Naive thymus-derived CD8-positive, alpha-beta T cell (primary cell): Measurements from ENCODE around the gene MYPN. TPM values are rescaled to one million over a fixed set of nuclear protein-coding genes. Genes with fewer than 3 reads are reported as not detected.
"Not testable (repeated sequence)": the region's sequence is repeated elsewhere in the genome, so short reads cannot be mapped to it uniquely, and the experiment has no call there.

Experiments
- ATAC-seq, 2 donors: fragments of 150-1000 bp; cut with Tn5 transposase in 1 of 2; sonication (Bioruptor Pico), chemical (Tn5 transposase) in 1 of 2; 1 replicate in 1 of 2; 2 replicates in 1 of 2; pipeline ENCODE4 v1.10.0; 2021; ENCODE audit warnings: mild to moderate bottlenecking in 2 of 2, moderate library complexity in 2 of 2
- POLR2A ChIA-PET: fragments of 350-600 bp; sonication (Branson Sonifier 250); formaldehyde crosslinking; loops from one replicate; lab custom pipeline; 2021; ENCODE audit warnings: antibody characterized with exemption; lab: Charles Lee
- DNase-seq, 10 donors: peaks; one replicate each; pipeline versions ENCODE4 v3.0.0 to v3.0.0-alpha.2; 2020 to 2022
- H3K27ac Mint-ChIP-seq, 10 donors: one replicate each; pipeline ENCODE4 v1.8.0; 2020 to 2022; ENCODE audit warnings: mild to moderate bottlenecking in 10 of 10, mixed read lengths in 10 of 10, moderate library complexity in 4 of 10, inconsistent platforms in 1 of 10
- H3K27me3 Mint-ChIP-seq, 5 donors: one replicate each; pipeline ENCODE4 v1.8.0; 2021 to 2022; ENCODE audit warnings: mixed read lengths in 5 of 5
- H3K36me3 Mint-ChIP-seq, 3 donors: one replicate each; pipeline ENCODE4 v1.8.0; 2020 to 2022; ENCODE audit warnings: mixed read lengths in 3 of 3, mild to moderate bottlenecking in 2 of 3, inconsistent platforms in 1 of 3
- H3K4me1 Mint-ChIP-seq, 4 donors: one replicate each; pipeline ENCODE4 v1.8.0; 2021 to 2022; ENCODE audit warnings: mixed read lengths in 4 of 4
- H3K4me3 Mint-ChIP-seq, 10 donors: one replicate each; pipeline ENCODE4 v1.8.0; 2020 to 2022; ENCODE audit warnings: mild to moderate bottlenecking in 10 of 10, mixed read lengths in 10 of 10, moderate library complexity in 6 of 10, inconsistent platforms in 1 of 10
- H3K9me3 Mint-ChIP-seq, 9 donors: one replicate each; pipeline ENCODE4 v1.8.0; 2020 to 2022; ENCODE audit warnings: mixed read lengths in 9 of 9, mild to moderate bottlenecking in 3 of 9, inconsistent platforms in 1 of 9, moderate library complexity in 1 of 9
- polyA plus RNA-seq, 3 donors: library from polyadenylated mRNA; unstranded; fragments of 300-500 nt; fragmentation: Illumina TruSeq; gene quantifications; one replicate each; pipeline ENCODE4 v1.2.3, GENCODE V29; 2021
- total RNA-seq, 8 experiments: library from RNA in 2 of 8; stranded (reverse) in 2 of 8; gene quantifications; one replicate each; pipeline ENCODE4 v1.2.3 and lab custom pipeline; 2021 to 2026

Gene MYPN
- total and polyA plus RNA-seq, 5 experiments from 2014 or later, result not detected

- no peaks in the 10 kb centered on the region for H3K36me3 Mint-ChIP-seq
- DNase-seq, result no peak
- H3K27ac Mint-ChIP-seq, result no peak overlapping the region
- H3K4me1 Mint-ChIP-seq, result peaks cover 0 to 2% (median under 1%) of the 10 kb centered on the region in 4 donors
- ATAC-seq, result no peak
- no peaks in the 10 kb centered on the region for H3K9me3 Mint-ChIP-seq
- peaks cover 0 to 8% (median 0%) of the 10 kb centered on the region in 5 donors for H3K27me3 Mint-ChIP-seq
- POLR2A ChIA-PET, result no interaction called here
- H3K4me3 Mint-ChIP-seq, result no peak overlapping the region
Measured at GRCh38 chr10:68146133-68146532, 36.8 kb downstream of the MYPN start.

GRCh38 chr10:68151453-68151852 lies 42.2 kb downstream of the MYPN start:
- POLR2A ChIA-PET, result interaction anchor here (0.6 kb wide), 1 partner anchor 101 kb away, joined by 3 read pairs; no protein-coding TSS in a partner anchor
- Mint-ChIP-seq H3K27ac (no peak overlapping the region), H3K4me3 (no peak overlapping the region), H3K27me3 (peaks cover 0 to 7% (median 0%) of the 10 kb centered on the region in 5 donors), H3K36me3 (no peaks in the 10 kb centered on the region), H3K4me1 (peaks cover 0 to 9% (median 0%) of the 10 kb centered on the region in 4 donors), H3K9me3 (no peaks in the 10 kb centered on the region)
- no peak for DNase-seq
- no peak for ATAC-seq

DNA sequence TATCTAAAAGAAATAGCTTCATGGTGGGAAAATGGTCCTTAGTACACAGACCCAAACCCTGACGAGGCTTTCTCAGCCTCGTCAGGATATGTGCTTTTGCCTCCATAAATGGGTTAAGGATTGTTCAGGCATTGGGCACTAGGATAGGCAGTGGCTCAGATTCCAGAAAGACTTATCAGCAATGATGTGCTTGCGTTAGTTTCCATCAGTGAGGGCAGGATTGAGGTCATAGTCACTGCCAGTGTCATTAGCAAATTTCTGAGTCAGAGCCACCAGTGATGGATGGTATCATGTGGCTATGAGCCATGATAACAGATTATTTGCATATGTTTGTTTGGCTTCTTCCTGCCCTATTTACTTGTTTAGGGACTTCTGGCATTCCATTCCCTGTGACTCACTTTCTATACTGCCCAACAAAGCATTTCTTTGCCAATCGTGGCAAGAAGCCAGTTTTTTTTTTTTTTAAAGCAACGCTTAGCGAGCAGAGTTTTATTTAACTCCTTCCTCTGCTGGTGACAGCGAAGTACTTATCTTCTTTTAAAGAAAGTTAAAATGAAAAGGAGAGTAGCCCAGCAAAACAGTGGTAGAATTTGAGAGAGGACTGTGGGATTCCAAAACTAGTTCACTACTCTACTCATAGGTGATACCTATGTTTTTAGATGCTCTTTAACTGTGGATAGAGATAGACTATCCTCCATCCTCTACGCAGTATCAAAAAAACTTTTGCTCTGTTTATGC lies 44.4 kb downstream of the MYPN start:
- ATAC-seq, result no peak
- H3K36me3 Mint-ChIP-seq, result no peaks in the 10 kb centered on the region
- POLR2A ChIA-PET, result no interaction called here

DNA sequence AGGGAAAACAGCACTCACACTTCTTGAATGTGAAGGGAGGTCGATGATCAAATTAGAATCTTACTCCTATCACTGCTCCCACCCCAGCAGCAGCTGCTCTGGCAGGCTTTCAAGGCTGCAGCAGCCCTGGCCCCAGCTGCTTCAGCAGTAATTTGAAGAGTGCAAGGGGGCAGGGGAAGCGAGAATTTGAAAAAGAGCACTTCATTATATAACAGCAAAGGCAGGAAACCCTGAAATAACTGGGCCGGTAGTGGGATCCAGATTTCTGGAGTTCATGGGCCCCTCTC lies 44.9 kb downstream of the MYPN start:
- ATAC-seq (no peak), DNase-seq (no peak)
- H3K4me1 Mint-ChIP-seq, result peaks cover 0 to 9% (median 0%) of the 10 kb centered on the region in 4 donors
- H3K27me3 Mint-ChIP-seq, result peaks cover 0 to 4% (median 0%) of the 10 kb centered on the region in 5 donors
- peak overlapping the region in 1 of 10 donors; percentile 53 for H3K27ac Mint-ChIP-seq
- H3K36me3 Mint-ChIP-seq, result no peaks in the 10 kb centered on the region
- H3K9me3 Mint-ChIP-seq, result no peaks in the 10 kb centered on the region
- no peak overlapping the region for H3K4me3 Mint-ChIP-seq
- POLR2A ChIA-PET, result no interaction called here

More for the DNA sequence above, 44.4 kb downstream of the MYPN start:
- no peaks in the 10 kb centered on the region for H3K9me3 Mint-ChIP-seq
- H3K4me1 Mint-ChIP-seq, result peaks cover 0 to 9% (median 0%) of the 10 kb centered on the region in 4 donors
- no peak for DNase-seq
- H3K27me3 Mint-ChIP-seq, result peaks cover 0 to 4% (median 0%) of the 10 kb centered on the region in 5 donors
- peak overlapping the region in 1 of 10 donors; percentile 53 for H3K27ac Mint-ChIP-seq
- no peak overlapping the region for H3K4me3 Mint-ChIP-seq

GRCh38 chr10:68155615-68156210 lies 46.4 kb downstream of the MYPN start:
- Mint-ChIP-seq H3K4me3 (no peak overlapping the region), H3K27ac (no peak overlapping the region), H3K4me1 (peaks cover 0 to 9% (median 0%) of the 10 kb centered on the region in 4 donors), H3K9me3 (no peaks in the 10 kb centered on the region), H3K27me3 (peaks cover 0 to 4% (median 0%) of the 10 kb centered on the region in 5 donors), H3K36me3 (no peaks in the 10 kb centered on the region)
- POLR2A ChIA-PET, result interaction anchor here (0.9 to 1.9 kb wide), 2 partner anchors 300 to 306 kb away, joined by 3 to 5 read pairs; no protein-coding TSS in a partner anchor
- no peak for DNase-seq
- no peak for ATAC-seq

DNA sequence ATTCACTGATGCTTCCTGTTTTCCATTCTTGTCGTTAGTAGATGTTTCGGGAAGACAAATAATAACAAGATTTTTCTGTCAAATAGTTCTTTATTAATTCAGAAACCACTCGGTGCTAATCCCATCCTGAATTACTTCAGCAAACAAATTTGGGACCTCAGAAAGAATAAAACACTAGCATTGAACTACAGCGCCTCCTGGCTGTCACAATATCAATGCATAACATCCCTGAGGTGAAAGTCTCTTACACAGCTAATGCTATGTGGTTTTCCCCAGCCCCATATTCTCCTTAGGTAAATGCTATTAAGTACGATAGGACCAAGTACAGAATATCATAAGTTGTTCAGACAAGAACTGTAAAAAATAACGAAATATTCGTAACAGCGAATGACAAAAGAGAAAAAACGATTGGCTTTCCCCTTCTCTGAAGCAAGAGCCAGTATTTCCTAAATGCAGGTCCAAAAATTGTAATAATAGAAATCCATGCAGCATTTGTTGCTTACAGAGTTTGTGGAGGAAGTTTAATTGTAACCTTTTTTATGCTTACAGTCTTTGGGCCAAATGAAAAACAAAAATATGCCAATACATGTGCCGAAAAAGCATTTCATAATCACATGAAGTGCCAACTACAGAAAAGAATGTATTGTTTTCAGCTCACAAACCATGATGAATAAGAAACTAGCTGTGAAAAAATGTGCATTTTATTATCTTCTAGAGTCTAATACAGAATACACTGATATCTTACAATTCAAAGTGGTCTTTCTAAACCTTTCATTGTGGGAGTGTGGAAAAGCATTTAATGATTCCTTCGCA lies 47.3 kb downstream of the MYPN start:
- no peak overlapping the region for H3K4me3 Mint-ChIP-seq
- no peaks in the 10 kb centered on the region for H3K36me3 Mint-ChIP-seq
- peaks cover 0 to 4% (median 0%) of the 10 kb centered on the region in 5 donors for H3K27me3 Mint-ChIP-seq
- POLR2A ChIA-PET, result interaction anchor here (0.9 to 1.9 kb wide), 2 partner anchors 301 to 307 kb away, joined by 3 to 5 read pairs; no protein-coding TSS in a partner anchor
- DNase-seq (peak; percentile 24 to 74 (median 53)), ATAC-seq (peak; percentile 63 to 70)
- H3K4me1 Mint-ChIP-seq, result peaks cover 0 to 3% (median 0%) of the 10 kb centered on the region in 4 donors
- H3K9me3 Mint-ChIP-seq, result no peaks in the 10 kb centered on the region
- no peak overlapping the region for H3K27ac Mint-ChIP-seq

DNA sequence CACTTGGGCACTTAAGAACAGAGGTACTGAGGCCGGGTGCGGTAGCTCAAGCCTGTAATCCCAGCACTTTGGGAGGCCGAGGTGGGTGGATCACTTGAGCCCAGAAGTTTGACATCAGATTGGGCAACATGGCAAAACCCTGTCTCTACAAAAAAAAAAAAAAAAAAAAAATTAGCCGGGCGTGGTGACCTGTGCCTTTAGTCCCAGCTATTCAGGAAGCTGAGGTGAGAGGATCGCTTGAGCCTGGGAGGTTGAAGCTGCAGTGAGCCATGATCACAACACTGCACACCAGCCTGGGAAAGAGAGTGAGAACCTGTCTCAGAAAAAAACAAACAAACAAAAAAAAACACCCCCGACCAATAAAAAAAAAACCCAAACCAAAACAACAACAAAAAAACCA lies 48.2 kb downstream of the MYPN start:
- DNase-seq, H3K36me3 Mint-ChIP-seq, POLR2A ChIA-PET, H3K4me1 Mint-ChIP-seq, H3K27me3 Mint-ChIP-seq, H3K4me3 Mint-ChIP-seq, H3K9me3 Mint-ChIP-seq, ATAC-seq, H3K27ac Mint-ChIP-seq: not testable (repeated sequence)

- DNase-seq, result no peak
- no peak overlapping the region for H3K4me3 Mint-ChIP-seq
- H3K36me3 Mint-ChIP-seq, result no peaks in the 10 kb centered on the region
- ATAC-seq, result no peak
- POLR2A ChIA-PET, result no interaction called here
- H3K9me3 Mint-ChIP-seq, result no peaks in the 10 kb centered on the region
- peaks cover 0 to 4% (median 0%) of the 10 kb centered on the region in 5 donors for H3K27me3 Mint-ChIP-seq
- no peaks in the 10 kb centered on the region for H3K4me1 Mint-ChIP-seq
- no peak overlapping the region for H3K27ac Mint-ChIP-seq
Measured at GRCh38 chr10:68158031-68158430, 48.7 kb downstream of the MYPN start.

DNA sequence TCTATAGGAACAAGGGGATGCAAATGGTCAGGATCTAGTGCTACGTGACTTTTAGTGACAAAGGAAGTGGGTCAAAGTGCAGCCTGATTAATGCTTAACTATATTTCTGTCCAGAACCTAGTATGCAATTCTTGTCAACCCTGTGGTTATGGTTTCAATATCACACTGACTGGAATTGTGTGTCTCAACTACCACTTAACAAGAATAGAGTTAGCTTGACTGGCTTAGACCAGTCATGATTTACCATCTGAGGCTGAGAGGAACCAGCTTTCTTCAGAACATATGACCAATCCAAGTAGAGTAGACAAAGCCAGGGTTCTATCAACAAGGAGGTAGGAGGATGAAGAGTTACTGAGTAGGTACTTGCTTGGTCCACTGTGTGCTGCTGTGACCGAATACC lies 54.4 kb downstream of the MYPN start:
- ATAC-seq (no peak), DNase-seq (no peak)
- Mint-ChIP-seq H3K27me3 (no peaks in the 10 kb centered on the region), H3K27ac (no peak overlapping the region), H3K36me3 (no peaks in the 10 kb centered on the region), H3K4me3 (no peak overlapping the region), H3K9me3 (no peaks in the 10 kb centered on the region), H3K4me1 (no peaks in the 10 kb centered on the region)
- POLR2A ChIA-PET, result no interaction called here

DNA sequence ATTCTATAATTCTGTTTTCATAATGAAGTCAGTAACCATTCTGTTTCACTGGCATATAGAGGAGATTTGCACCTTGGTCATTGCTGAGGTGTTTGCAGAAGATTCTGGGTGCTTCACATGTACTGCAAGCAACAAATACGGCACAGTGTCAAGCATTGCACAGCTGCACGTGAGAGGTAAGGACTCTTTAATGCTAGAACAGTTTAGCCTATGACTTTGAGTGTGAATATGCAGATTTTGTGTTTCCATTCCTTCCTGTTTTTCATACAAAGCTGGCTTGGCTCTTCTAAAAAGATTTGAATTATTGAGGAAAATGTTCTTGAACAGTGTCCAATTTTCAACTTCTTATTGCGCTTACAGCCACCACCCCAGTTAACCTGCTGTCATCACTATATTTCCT lies 56.4 kb downstream of the MYPN start:
- ATAC-seq, result no peak
- Mint-ChIP-seq H3K27me3 (no peaks in the 10 kb centered on the region), H3K27ac (no peak overlapping the region), H3K36me3 (no peaks in the 10 kb centered on the region), H3K9me3 (no peaks in the 10 kb centered on the region), H3K4me1 (no peaks in the 10 kb centered on the region), H3K4me3 (no peak overlapping the region)
- POLR2A ChIA-PET, result no interaction called here
- no peak for DNase-seq

DNA sequence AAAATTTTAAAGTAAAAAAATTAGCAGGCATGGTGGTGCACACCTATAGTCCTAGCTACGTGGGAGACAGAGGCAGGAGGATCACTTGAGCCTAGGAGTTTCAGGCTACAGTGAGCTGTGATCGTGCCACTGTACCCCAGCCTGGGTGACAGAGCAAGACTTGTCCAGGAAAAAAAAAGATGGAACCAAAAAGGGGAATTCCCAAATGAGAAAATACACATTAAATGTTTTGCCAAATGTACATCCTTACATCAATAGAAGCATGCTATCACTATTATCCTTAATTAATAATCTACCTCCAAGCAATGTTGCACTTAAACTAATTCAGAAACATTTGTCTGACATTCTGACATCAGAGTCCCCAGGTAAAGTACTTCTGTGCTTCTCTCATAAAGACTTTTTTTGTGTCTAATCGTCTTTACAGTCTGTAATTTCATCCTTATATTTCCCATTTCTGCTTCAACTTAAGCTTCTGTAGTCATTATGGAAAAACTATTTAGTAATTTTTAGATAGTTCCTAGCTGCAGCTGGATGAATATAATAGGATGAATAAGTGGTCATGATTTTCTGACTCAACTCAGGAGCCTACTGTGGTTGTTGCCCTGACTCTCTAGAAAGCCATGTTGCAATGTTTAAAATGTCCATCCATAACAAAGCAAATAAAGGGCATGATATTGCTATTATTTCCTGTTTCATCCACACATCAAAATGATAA lies 57.7 kb downstream of the MYPN start:
- no peaks in the 10 kb centered on the region for H3K4me1 Mint-ChIP-seq

GRCh38 chr10:68167586-68168189 lies 58.4 kb downstream of the MYPN start:
- no peaks in the 10 kb centered on the region for H3K36me3 Mint-ChIP-seq
- no peak overlapping the region for H3K27ac Mint-ChIP-seq
- no peak overlapping the region for H3K4me3 Mint-ChIP-seq
- POLR2A ChIA-PET, result no interaction called here
- H3K4me1 Mint-ChIP-seq, result no peaks in the 10 kb centered on the region
- DNase-seq, result no peak
- ATAC-seq, result no peak
- no peaks in the 10 kb centered on the region for H3K27me3 Mint-ChIP-seq
- H3K9me3 Mint-ChIP-seq, result no peaks in the 10 kb centered on the region

More for the DNA sequence above, 57.7 kb downstream of the MYPN start:
- no peak overlapping the region for H3K4me3 Mint-ChIP-seq
- no peaks in the 10 kb centered on the region for H3K27me3 Mint-ChIP-seq
- no peak overlapping the region for H3K27ac Mint-ChIP-seq
- POLR2A ChIA-PET, result no interaction called here
- H3K9me3 Mint-ChIP-seq, result no peaks in the 10 kb centered on the region
- DNase-seq, result no peak
- no peak for ATAC-seq
- H3K36me3 Mint-ChIP-seq, result no peaks in the 10 kb centered on the region
